Keratinocyte (primary cell): Measurements from ENCODE around the gene TSGA10. TPM values are rescaled to one million over a fixed set of nuclear protein-coding genes. Genes with fewer than 3 reads are reported as not detected.

Experiments
- DNase-seq: peaks from one replicate; pipeline ENCODE4 v3.0.0-alpha.2; 2011; ENCODE audit warnings: low read depth, missing footprints, low spot score
- FAIRE-seq: peaks from 2 replicates; lab custom pipeline; 2011; peaks lifted over from hg19 to GRCh38; lab: Jason Lieb, UNC
- H2AFZ ChIP-seq: 2 replicates; pipeline ENCODE4 v1.6.0; 2012; ENCODE audit warnings: low read length, control low read depth, inconsistent platforms; ENCODE audit not compliant: control insufficient read depth
- H3K27ac ChIP-seq: 2 replicates; pipeline ENCODE4 v1.5.1; 2011; ENCODE audit warnings: low read length; ENCODE audit not compliant: control insufficient read depth, insufficient read depth
- H3K27me3 ChIP-seq: 3 replicates; pipeline ENCODE4 v1.6.0; 2011; ENCODE audit warnings: low read length; ENCODE audit not compliant: control insufficient read depth, insufficient read depth; ENCODE audit errors: extremely low read depth
- H3K36me3 ChIP-seq, 2 experiments: 2 replicates in 1 of 2; 3 replicates in 1 of 2; pipeline ENCODE4 v1.5.1; 2011; ENCODE audit warnings: low read length in 2 of 2, mild to moderate bottlenecking in 1 of 2; ENCODE audit not compliant: control insufficient read depth in 2 of 2, insufficient read depth in 2 of 2; ENCODE audit errors: extremely low read depth in 1 of 2
- H3K4me1 ChIP-seq: 3 replicates; pipeline ENCODE4 v1.5.1; 2011; ENCODE audit warnings: low read length; ENCODE audit not compliant: control insufficient read depth, insufficient read depth; ENCODE audit errors: extremely low read depth
- H3K4me2 ChIP-seq: 3 replicates; pipeline ENCODE4 v1.6.0; 2011; ENCODE audit warnings: low read depth, low read length; ENCODE audit not compliant: control insufficient read depth, insufficient read depth; ENCODE audit errors: extremely low read depth
- H3K4me3 ChIP-seq, 3 experiments: fragments of 200-600 bp in 1 of 3; sonication (generic) in 1 of 3; 2 replicates in 2 of 3; 3 replicates in 1 of 3; pipeline ENCODE4 v1.5.1; 2011 to 2016; ENCODE audit warnings: low read length in 3 of 3, mild to moderate bottlenecking in 3 of 3, control low read depth in 2 of 3, inconsistent platforms in 1 of 3, low read depth in 1 of 3, mixed read lengths in 1 of 3, mixed run types in 1 of 3, moderate library complexity in 1 of 3; ENCODE audit not compliant: control insufficient read depth in 2 of 3, insufficient read depth in 2 of 3; ENCODE audit errors: extremely low read depth in 1 of 3
- H3K79me2 ChIP-seq: 2 replicates; pipeline ENCODE4 v1.6.0; 2012; ENCODE audit warnings: low read length; ENCODE audit not compliant: control insufficient read depth, insufficient read depth
- H3K9ac ChIP-seq: 3 replicates; pipeline ENCODE4 v1.6.0; 2011; ENCODE audit warnings: low read length; ENCODE audit not compliant: control insufficient read depth, insufficient read depth; ENCODE audit errors: extremely low read depth
- H3K9me1 ChIP-seq: 3 replicates; pipeline ENCODE4 v1.6.0; 2011; ENCODE audit warnings: low read length; ENCODE audit not compliant: control insufficient read depth, insufficient read depth; ENCODE audit errors: extremely low read depth
- H3K9me3 ChIP-seq: 2 replicates; pipeline ENCODE4 v1.5.1; 2012; ENCODE audit warnings: low read depth, low read length; ENCODE audit not compliant: control insufficient read depth
- H4K20me1 ChIP-seq: 3 replicates; pipeline ENCODE4 v1.6.0; 2011; ENCODE audit warnings: low read length; ENCODE audit not compliant: control insufficient read depth, insufficient read depth; ENCODE audit errors: extremely low read depth
- CTCF ChIP-seq, 3 experiments: IDR thresholded peaks in 1 of 3; conservative IDR thresholded peaks in 1 of 3; optimal IDR thresholded peaks in 1 of 3; 2 replicates in 2 of 3; 3 replicates in 1 of 3; pipeline versions ENCODE3 to v1.5.1; 2011; ENCODE audit warnings: low read length in 3 of 3, mild to moderate bottlenecking in 3 of 3, moderate library complexity in 2 of 3, control low read depth in 1 of 3, inconsistent platforms in 1 of 3; ENCODE audit not compliant: insufficient read depth in 2 of 3; ENCODE audit errors: extremely low read depth in 1 of 3
- EZH2 ChIP-seq: IDR thresholded peaks from one replicate; pipeline ENCODE4 v1.6.1; 2012; ENCODE audit warnings: inconsistent platforms, mild to moderate bottlenecking, low read length, moderate library complexity
- dilution Hi-C: fragments of 300-500 bp; cut with MboI; formaldehyde crosslinking; loops from one replicate; pipeline ENCODE4 v1.7.0; 2020; ENCODE audit warnings: low sequenced_read_pairs; ENCODE audit not compliant: extremely low pct_ligation_motif_present
- polyA plus RNA-seq, 5 experiments: library from polyadenylated mRNA; depleted of rRNA in 3 of 5; stranded (reverse) in 3 of 5; stranded (forward) in 1 of 5; unstranded in 1 of 5; fragments of >200 nt; gene quantifications; 1 replicate in 1 of 5; 2 replicates in 3 of 5; 3 replicates in 1 of 5; pipeline versions ENCODE4 v1.2.1 to v1.2.3, GENCODE V29; 2011 to 2012; ENCODE audit warnings: missing spikeins in 2 of 5, low read depth in 1 of 5, low replicate concordance in 1 of 5

Gene TSGA10
- polyA plus RNA-seq, 1 donor (not counting 4 experiments of a cell fraction or from before 2014, with no cell fraction given), result 2.4 TPM

DNA sequence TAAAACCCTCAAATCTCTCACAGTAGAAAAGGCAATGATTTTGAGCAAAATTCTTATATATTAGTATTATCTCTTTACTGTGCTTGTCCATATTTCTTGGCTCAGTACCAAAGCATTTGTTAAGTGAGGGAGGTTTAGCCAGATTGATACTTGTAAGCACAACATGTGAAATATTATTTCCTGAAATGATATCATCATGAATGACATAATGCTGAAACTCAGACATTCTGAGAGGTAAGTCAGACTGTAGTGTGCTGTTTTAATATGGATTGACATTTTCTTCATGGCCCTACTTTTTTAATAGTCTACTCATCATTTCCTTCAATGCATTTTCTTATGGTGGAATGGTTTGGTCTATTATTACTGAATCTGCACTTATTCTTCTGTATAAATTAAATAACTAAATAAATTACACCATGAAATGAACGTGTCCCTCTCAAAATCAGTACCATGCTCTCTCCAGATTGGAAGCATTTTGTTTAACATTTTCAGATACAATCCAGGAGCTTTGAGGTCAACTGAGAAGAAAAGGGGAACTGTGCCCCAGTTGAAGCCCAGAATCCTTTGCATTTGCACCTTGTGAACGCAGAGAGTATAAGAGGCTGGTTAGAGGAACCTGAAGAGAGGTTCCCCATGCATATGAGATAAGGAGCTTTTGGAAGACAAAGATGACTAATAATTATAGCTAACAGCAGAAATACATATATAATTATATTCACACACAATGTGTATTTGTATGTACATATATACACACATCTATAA lies 168.7 kb downstream of the TSGA10 start:
- DNase-seq (no peak), FAIRE-seq (no peak)
- H3K9me3 ChIP-seq, result no peaks in the 10 kb centered on the region
- no peak overlapping the region for H3K9ac ChIP-seq
- H3K9me1 ChIP-seq, result no peaks in the 10 kb centered on the region
- dilution Hi-C loops, result no loop called here
- no peak overlapping the region for H3K27ac ChIP-seq
- H4K20me1 ChIP-seq, result no peaks in the 10 kb centered on the region
- no peak overlapping the region for H3K4me2 ChIP-seq
- H3K79me2 ChIP-seq, result no peaks in the 10 kb centered on the region
- H3K4me3 ChIP-seq, result no peak overlapping the region
- H3K4me1 ChIP-seq, result no peaks in the 10 kb centered on the region
- H3K36me3 ChIP-seq, result no peaks in the 10 kb centered on the region
- H3K27me3 ChIP-seq, result no peaks in the 10 kb centered on the region
- H2AFZ ChIP-seq, result no peak overlapping the region
- no peak for TF ChIP-seq CTCF (optimal IDR thresholded peaks at IDR 0.05 in 1 of 3, IDR thresholded peaks at IDR 0.05 in 1 of 3, conservative IDR thresholded peaks at IDR 0.05 in 1 of 3; ENCODE audit: extremely low read depth in 1 of 3, insufficient read depth in 2 of 3, low read length in 3 of 3)
- TF ChIP-seq EZH2, result no peak

DNA sequence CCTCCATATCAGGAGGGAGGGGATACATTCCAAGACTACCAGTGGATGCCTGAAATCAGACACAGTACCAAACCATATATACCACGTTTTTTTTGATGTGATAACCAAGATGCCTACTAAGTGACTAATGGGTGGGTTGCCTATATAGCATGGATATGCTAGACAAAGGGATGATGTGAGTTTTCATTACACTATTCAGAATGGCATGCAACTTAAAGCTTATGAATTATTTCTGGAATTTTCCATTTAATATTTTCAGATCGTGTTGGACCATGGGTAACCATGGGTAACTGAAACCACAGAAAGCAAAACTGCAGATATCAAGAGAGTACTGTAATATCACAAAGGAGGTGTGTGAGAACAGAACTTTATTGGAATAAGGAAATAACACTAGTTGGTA lies 179.1 kb downstream of the TSGA10 start:
- Histone ChIP-seq H3K36me3 (no peaks in the 10 kb centered on the region), H3K27ac (no peak overlapping the region), H2AFZ (no peak overlapping the region), H3K4me3 (no peak overlapping the region), H4K20me1 (no peaks in the 10 kb centered on the region), H3K9ac (no peak overlapping the region), H3K4me2 (no peak overlapping the region), H3K27me3 (no peaks in the 10 kb centered on the region), H3K9me1 (no peaks in the 10 kb centered on the region), H3K9me3 (no peaks in the 10 kb centered on the region), H3K4me1 (no peaks in the 10 kb centered on the region), H3K79me2 (no peaks in the 10 kb centered on the region)
- dilution Hi-C loops, result no loop called here
- FAIRE-seq (no peak), DNase-seq (no peak)
- TF ChIP-seq EZH2, result no peak
- TF ChIP-seq CTCF (optimal IDR thresholded peaks at IDR 0.05 in 1 of 3, IDR thresholded peaks at IDR 0.05 in 1 of 3, conservative IDR thresholded peaks at IDR 0.05 in 1 of 3; ENCODE audit: extremely low read depth in 1 of 3, insufficient read depth in 2 of 3, low read length in 3 of 3), result no peak
